ENCODE measurements around the gene TBC1D3B.
"Not testable (repeated sequence)": the region's sequence is repeated elsewhere in the genome, so short reads cannot be mapped to it uniquely, and the experiment has no call there.

Gene TBC1D3B

GRCh38 chr17:36193216-36193775, 16.9 kb upstream of the TBC1D3B start:
- in situ Hi-C loops (cut with HindIII; ENCODE audit: low sequenced_read_pairs), result no loop called here
- DNase-seq (ENCODE audit: low read depth, low spot score), result no peak
- TF ChIP-seq CTCF (IDR thresholded peaks at IDR 0.05; ENCODE audit: low read depth, low read length), result no peak
- H3K4me3 ChIP-seq (ENCODE audit: low read depth, low read length), result no peak overlapping the region

- DNase-seq (ENCODE audit: low read depth, low spot score); in situ Hi-C loops (cut with HindIII; ENCODE audit: low sequenced_read_pairs); H3K4me3 ChIP-seq (ENCODE audit: low read depth, low read length): not testable (repeated sequence)
Measured at GRCh38 chr17:36190549-36191330, 14.3 kb upstream of the TBC1D3B start.

GRCh38 chr17:36189993-36190392, 13.6 kb upstream of the TBC1D3B start:
- H3K4me3 ChIP-seq (ENCODE audit: low read depth, low read length); in situ Hi-C loops (cut with HindIII; ENCODE audit: low sequenced_read_pairs): not testable (repeated sequence)

GRCh38 chr17:36188891-36189306, 12.5 kb upstream of the TBC1D3B start:
- in situ Hi-C loops (cut with HindIII; ENCODE audit: low sequenced_read_pairs), result no loop called here
- no peak for TF ChIP-seq CTCF (IDR thresholded peaks at IDR 0.05; ENCODE audit: low read depth, low read length)
- no peak for DNase-seq (ENCODE audit: low read depth, low spot score)
- no peak overlapping the region for H3K4me3 ChIP-seq (ENCODE audit: low read depth, low read length)

More at GRCh38 chr17:36189993-36190392, 13.6 kb upstream of the TBC1D3B start:
- not testable (repeated sequence) for DNase-seq (ENCODE audit: low read depth, low spot score)

- in situ Hi-C loops (cut with HindIII; ENCODE audit: low sequenced_read_pairs); H3K4me3 ChIP-seq (ENCODE audit: low read depth, low read length); DNase-seq (ENCODE audit: low read depth, low spot score): not testable (repeated sequence)
Measured at GRCh38 chr17:36187943-36188665, 11.7 kb upstream of the TBC1D3B start.

GRCh38 chr17:36186810-36187763, 10.7 kb upstream of the TBC1D3B start:
- H3K4me3 ChIP-seq (ENCODE audit: low read depth, low read length); in situ Hi-C loops (cut with HindIII; ENCODE audit: low sequenced_read_pairs); DNase-seq (ENCODE audit: low read depth, low spot score): not testable (repeated sequence)

GRCh38 chr17:36185416-36185815, 9.0 kb upstream of the TBC1D3B start:
- in situ Hi-C loops (cut with HindIII; ENCODE audit: low sequenced_read_pairs), result no loop called here
- no peak for TF ChIP-seq CTCF (IDR thresholded peaks at IDR 0.05; ENCODE audit: low read depth, low read length)
- H3K4me3 ChIP-seq (ENCODE audit: low read depth, low read length), result no peak overlapping the region
- DNase-seq (ENCODE audit: low read depth, low spot score), result no peak

- peak overlapping the region; percentile 63 for H3K4me3 ChIP-seq (ENCODE audit: low read depth, low read length)
- in situ Hi-C loops (cut with HindIII; ENCODE audit: low sequenced_read_pairs), result no loop called here
- no peak for TF ChIP-seq CTCF (IDR thresholded peaks at IDR 0.05; ENCODE audit: low read depth, low read length)
- DNase-seq (ENCODE audit: low read depth, low spot score), result no peak
Measured at GRCh38 chr17:36184023-36184765, 7.8 kb upstream of the TBC1D3B start.
